GM12878 (cell line): ENCODE data around the gene CFAP157. TPM values are rescaled to one million over a fixed set of nuclear protein-coding genes. Genes with fewer than 3 reads are reported as not detected.
A peak's percentile ranks its signal among the peaks of the same experiment; 100 is the strongest.

ENCODE experiments used
- ASH2L ChIP-seq: fragments of 300-600, 200-600 bp; sonication (generic); IDR thresholded peaks from 2 replicates; pipeline ENCODE4 v1.6.1; 2017; ENCODE audit warnings: low read depth, mild to moderate bottlenecking, borderline replicate concordance
- CEBPB ChIP-seq, 2 experiments: fragments of 150-350 bp in 1 of 2; IDR thresholded peaks; 2 replicates each; pipeline ENCODE4 v1.6.1; 2012 to 2014; ENCODE audit warnings: low read depth in 2 of 2, low read length in 2 of 2, borderline replicate concordance in 1 of 2, inconsistent platforms in 1 of 2
- GABPA ChIP-seq: IDR thresholded peaks from 2 replicates; pipeline ENCODE4 v1.6.1; 2014; ENCODE audit warnings: antibody characterized with exemption, low read depth, mild to moderate bottlenecking, inconsistent platforms
- HDAC2 ChIP-seq: fragments of 200-600 bp; sonication (generic); IDR thresholded peaks from 2 replicates; pipeline ENCODE4 v1.6.1; 2017
- JUNB ChIP-seq: IDR thresholded peaks from 2 replicates; pipeline ENCODE4 v1.6.1; 2016; ENCODE audit warnings: antibody characterized with exemption, mild to moderate bottlenecking
- MTA3 ChIP-seq: IDR thresholded peaks from 2 replicates; pipeline ENCODE4 v1.6.1; 2012; ENCODE audit warnings: low read length, inconsistent platforms, borderline replicate concordance
- POLR2A ChIP-seq: IDR thresholded peaks from 2 replicates; pipeline ENCODE4 v1.6.1; 2011; ENCODE audit warnings: low read depth, mild to moderate bottlenecking, low read length
- POLR2AphosphoS2 ChIP-seq: IDR thresholded peaks from 2 replicates; pipeline ENCODE4 v1.6.1; 2011; ENCODE audit warnings: low read depth, mild to moderate bottlenecking, low read length, improper control_type of control experiment, moderate library complexity
- SIX5 ChIP-seq: IDR thresholded peaks from 2 replicates; pipeline ENCODE4 v1.6.1; 2011; ENCODE audit warnings: mild to moderate bottlenecking, low read depth, low read length, moderate library complexity; ENCODE audit not compliant: severe bottlenecking
- SMAD5 ChIP-seq: IDR thresholded peaks from 2 replicates; pipeline ENCODE4 v1.6.1; 2016; ENCODE audit warnings: antibody characterized with exemption, low read depth
- ZSCAN29 ChIP-seq: fragments of 450-650 bp; IDR thresholded peaks from 2 replicates; pipeline ENCODE4 v1.6.1; 2017; ENCODE audit warnings: mild to moderate bottlenecking, moderate library complexity
- polyA plus RNA-seq, 11 experiments: library from polyadenylated mRNA; depleted of rRNA in 4 of 11; unstranded in 6 of 11; stranded (reverse) in 5 of 11; fragments of >200 nt; fragmentation: Nextera tagmentation in 4 of 11; fragmentation: Illumina TruSeq in 1 of 11; extraction: Ambion mirVana in 4 of 11; extraction: Trizol in 1 of 11; gene quantifications; 1 replicate in 1 of 11; 2 replicates in 10 of 11; pipeline versions ENCODE4 v1.2.1 to v1.2.3, GENCODE V29; 2011 to 2016; ENCODE audit warnings: inconsistent platforms in 2 of 11, missing spikeins in 2 of 11, low read depth in 1 of 11
- total RNA-seq, 4 experiments: library from RNA; depleted of rRNA in 3 of 4; stranded (reverse); fragments of >200 nt in 3 of 4; fragmentation: Illumina TruSeq in 1 of 4; extraction: Trizol in 1 of 4; gene quantifications; 2 replicates each; pipeline versions ENCODE4 v1.2.1 to v1.2.3, GENCODE V29; 2013 to 2021
- TF ChIP-seq, protein P1 (sequence below): fragments of 450-650 bp; conservative IDR thresholded peaks from 2 replicates; pipeline ENCODE4 v1.6.1; 2017; ENCODE audit warnings: mild to moderate bottlenecking, moderate library complexity
- TF ChIP-seq, protein P2 (sequence below): fragments of 450-650 bp; formaldehyde crosslinking; IDR thresholded peaks from 2 replicates; pipeline ENCODE4 v1.4.0; 2020; ENCODE audit warnings: mild to moderate bottlenecking, moderate library complexity
- TF ChIP-seq, protein P3 (sequence below): IDR thresholded peaks from 2 replicates; pipeline ENCODE4 v1.6.1; 2012; ENCODE audit warnings: low read depth, low read length, improper control_type of control experiment
- TF ChIP-seq, protein P4 (sequence below): IDR thresholded peaks from 2 replicates; pipeline ENCODE4 v1.6.1; 2012; ENCODE audit warnings: improper control_type of control experiment, low read depth, low read length; ENCODE audit not compliant: insufficient replicate concordance
- TF ChIP-seq, protein P5 (sequence below): fragments of 450-650 bp; IDR thresholded peaks from 2 replicates; pipeline ENCODE4 v1.6.1; 2016; ENCODE audit warnings: mild to moderate bottlenecking

The CFAP157 gene
- total and polyA plus RNA-seq, 10 of the 15 experiments (the other 5 are each of a cell fraction or from before 2014, with no cell fraction given) = 0.08 to 0.72 TPM; not detected in 8

DNA sequence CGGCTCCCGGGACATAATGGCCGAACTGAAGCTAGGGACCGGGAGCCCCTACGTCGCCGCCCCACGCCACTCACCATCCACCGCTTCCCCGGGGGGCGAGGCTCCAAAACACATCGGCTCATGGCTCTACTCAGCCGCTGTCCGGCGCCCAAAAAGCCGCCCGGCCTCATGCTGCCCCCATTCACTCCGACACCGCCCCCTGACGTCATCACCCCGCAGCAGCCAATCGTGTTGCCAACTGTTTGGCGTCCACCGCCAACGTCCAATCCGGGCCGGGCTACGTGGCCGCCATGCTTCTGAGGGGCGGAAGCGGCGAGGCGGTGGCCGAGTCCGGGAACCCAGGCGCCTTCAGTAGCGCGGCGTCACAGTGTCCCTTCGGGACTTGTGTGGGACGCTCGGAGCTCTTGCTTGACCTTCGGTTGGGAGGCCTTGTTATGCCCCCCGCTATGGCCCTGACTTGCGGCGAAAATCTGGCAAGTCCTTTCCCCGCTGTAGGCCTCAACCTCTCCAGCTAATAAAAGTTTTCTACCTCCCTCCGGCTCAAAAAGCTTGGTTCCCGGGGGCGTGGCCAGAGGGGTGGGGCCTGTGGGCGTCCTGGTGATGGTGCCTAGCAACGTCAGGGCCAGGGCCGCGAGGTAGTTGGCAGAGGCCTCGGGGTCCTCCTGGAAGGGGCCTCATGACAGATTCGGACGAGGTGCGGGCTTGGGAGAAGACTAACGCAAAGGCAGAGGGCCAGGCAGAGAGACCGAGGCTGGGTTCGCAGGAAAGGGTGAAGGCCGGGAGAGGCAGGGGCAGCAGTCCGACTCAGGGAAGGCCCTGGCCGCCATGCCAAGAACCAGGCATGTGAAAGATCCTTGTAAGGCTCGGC, 8.9 kb downstream of the CFAP157 start, which contains the start of the genes PTRH1 and TTC16 (continued):
- no peak for TF ChIP-seq HDAC2
- TF ChIP-seq SMAD5 = no peak
- 0 out of 2 replicates have a peak, but pooled peaks have one; percentile 29 for TF ChIP-seq POLR2AphosphoS2
- TF ChIP-seq, protein P1, sequence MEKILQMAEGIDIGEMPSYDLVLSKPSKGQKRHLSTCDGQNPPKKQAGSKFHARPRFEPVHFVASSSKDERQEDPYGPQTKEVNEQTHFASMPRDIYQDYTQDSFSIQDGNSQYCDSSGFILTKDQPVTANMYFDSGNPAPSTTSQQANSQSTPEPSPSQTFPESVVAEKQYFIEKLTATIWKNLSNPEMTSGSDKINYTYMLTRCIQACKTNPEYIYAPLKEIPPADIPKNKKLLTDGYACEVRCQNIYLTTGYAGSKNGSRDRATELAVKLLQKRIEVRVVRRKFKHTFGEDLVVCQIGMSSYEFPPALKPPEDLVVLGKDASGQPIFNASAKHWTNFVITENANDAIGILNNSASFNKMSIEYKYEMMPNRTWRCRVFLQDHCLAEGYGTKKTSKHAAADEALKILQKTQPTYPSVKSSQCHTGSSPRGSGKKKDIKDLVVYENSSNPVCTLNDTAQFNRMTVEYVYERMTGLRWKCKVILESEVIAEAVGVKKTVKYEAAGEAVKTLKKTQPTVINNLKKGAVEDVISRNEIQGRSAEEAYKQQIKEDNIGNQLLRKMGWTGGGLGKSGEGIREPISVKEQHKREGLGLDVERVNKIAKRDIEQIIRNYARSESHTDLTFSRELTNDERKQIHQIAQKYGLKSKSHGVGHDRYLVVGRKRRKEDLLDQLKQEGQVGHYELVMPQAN = peak; percentile 96
- no peak for TF ChIP-seq ASH2L
- peak; percentile 65 for TF ChIP-seq POLR2A
- TF ChIP-seq ZSCAN29 = no peak
- TF ChIP-seq GABPA = peak; percentile 54; the same call in 1 of the 2 replicates
- TF ChIP-seq, protein P2, sequence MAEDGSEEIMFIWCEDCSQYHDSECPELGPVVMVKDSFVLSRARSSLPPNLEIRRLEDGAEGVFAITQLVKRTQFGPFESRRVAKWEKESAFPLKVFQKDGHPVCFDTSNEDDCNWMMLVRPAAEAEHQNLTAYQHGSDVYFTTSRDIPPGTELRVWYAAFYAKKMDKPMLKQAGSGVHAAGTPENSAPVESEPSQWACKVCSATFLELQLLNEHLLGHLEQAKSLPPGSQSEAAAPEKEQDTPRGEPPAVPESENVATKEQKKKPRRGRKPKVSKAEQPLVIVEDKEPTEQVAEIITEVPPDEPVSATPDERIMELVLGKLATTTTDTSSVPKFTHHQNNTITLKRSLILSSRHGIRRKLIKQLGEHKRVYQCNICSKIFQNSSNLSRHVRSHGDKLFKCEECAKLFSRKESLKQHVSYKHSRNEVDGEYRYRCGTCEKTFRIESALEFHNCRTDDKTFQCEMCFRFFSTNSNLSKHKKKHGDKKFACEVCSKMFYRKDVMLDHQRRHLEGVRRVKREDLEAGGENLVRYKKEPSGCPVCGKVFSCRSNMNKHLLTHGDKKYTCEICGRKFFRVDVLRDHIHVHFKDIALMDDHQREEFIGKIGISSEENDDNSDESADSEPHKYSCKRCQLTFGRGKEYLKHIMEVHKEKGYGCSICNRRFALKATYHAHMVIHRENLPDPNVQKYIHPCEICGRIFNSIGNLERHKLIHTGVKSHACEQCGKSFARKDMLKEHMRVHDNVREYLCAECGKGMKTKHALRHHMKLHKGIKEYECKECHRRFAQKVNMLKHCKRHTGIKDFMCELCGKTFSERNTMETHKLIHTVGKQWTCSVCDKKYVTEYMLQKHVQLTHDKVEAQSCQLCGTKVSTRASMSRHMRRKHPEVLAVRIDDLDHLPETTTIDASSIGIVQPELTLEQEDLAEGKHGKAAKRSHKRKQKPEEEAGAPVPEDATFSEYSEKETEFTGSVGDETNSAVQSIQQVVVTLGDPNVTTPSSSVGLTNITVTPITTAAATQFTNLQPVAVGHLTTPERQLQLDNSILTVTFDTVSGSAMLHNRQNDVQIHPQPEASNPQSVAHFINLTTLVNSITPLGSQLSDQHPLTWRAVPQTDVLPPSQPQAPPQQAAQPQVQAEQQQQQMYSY (CRISPR knock-in tag) = no peak
- TF ChIP-seq, protein P3, sequence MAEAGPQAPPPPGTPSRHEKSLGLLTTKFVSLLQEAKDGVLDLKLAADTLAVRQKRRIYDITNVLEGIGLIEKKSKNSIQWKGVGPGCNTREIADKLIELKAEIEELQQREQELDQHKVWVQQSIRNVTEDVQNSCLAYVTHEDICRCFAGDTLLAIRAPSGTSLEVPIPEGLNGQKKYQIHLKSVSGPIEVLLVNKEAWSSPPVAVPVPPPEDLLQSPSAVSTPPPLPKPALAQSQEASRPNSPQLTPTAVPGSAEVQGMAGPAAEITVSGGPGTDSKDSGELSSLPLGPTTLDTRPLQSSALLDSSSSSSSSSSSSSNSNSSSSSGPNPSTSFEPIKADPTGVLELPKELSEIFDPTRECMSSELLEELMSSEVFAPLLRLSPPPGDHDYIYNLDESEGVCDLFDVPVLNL = no peak
- TF ChIP-seq, protein P4, sequence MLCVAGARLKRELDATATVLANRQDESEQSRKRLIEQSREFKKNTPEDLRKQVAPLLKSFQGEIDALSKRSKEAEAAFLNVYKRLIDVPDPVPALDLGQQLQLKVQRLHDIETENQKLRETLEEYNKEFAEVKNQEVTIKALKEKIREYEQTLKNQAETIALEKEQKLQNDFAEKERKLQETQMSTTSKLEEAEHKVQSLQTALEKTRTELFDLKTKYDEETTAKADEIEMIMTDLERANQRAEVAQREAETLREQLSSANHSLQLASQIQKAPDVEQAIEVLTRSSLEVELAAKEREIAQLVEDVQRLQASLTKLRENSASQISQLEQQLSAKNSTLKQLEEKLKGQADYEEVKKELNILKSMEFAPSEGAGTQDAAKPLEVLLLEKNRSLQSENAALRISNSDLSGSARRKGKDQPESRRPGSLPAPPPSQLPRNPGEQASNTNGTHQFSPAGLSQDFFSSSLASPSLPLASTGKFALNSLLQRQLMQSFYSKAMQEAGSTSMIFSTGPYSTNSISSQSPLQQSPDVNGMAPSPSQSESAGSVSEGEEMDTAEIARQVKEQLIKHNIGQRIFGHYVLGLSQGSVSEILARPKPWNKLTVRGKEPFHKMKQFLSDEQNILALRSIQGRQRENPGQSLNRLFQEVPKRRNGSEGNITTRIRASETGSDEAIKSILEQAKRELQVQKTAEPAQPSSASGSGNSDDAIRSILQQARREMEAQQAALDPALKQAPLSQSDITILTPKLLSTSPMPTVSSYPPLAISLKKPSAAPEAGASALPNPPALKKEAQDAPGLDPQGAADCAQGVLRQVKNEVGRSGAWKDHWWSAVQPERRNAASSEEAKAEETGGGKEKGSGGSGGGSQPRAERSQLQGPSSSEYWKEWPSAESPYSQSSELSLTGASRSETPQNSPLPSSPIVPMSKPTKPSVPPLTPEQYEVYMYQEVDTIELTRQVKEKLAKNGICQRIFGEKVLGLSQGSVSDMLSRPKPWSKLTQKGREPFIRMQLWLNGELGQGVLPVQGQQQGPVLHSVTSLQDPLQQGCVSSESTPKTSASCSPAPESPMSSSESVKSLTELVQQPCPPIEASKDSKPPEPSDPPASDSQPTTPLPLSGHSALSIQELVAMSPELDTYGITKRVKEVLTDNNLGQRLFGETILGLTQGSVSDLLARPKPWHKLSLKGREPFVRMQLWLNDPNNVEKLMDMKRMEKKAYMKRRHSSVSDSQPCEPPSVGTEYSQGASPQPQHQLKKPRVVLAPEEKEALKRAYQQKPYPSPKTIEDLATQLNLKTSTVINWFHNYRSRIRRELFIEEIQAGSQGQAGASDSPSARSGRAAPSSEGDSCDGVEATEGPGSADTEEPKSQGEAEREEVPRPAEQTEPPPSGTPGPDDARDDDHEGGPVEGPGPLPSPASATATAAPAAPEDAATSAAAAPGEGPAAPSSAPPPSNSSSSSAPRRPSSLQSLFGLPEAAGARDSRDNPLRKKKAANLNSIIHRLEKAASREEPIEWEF = no peak
- TF ChIP-seq CEBPB (IDR thresholded peaks at IDR 0.05; ENCODE audit: borderline replicate concordance in 1 of 2, low read depth in 2 of 2, low read length in 2 of 2) = no peak
- peak; percentile 72 for TF ChIP-seq SIX5
- TF ChIP-seq, protein P5, sequence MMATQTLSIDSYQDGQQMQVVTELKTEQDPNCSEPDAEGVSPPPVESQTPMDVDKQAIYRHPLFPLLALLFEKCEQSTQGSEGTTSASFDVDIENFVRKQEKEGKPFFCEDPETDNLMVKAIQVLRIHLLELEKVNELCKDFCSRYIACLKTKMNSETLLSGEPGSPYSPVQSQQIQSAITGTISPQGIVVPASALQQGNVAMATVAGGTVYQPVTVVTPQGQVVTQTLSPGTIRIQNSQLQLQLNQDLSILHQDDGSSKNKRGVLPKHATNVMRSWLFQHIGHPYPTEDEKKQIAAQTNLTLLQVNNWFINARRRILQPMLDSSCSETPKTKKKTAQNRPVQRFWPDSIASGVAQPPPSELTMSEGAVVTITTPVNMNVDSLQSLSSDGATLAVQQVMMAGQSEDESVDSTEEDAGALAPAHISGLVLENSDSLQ = peak; percentile 90
- TF ChIP-seq JUNB = no peak
- no peak for TF ChIP-seq MTA3
